HG02981 (cell line): ENCODE results near the gene APEX1.
"Not testable (repeated sequence)": the region's sequence is repeated elsewhere in the genome, so short reads cannot be mapped to it uniquely, and the experiment has no call there.

Experiments used
- ATAC-seq: cut with Tn5 transposase; IDR thresholded peaks from one replicate; pipeline ENCODE4 v1.9.1; 2021; ENCODE audit warnings: mild to moderate bottlenecking, moderate library complexity; ENCODE audit not compliant: unreplicated experiment

The APEX1 gene

GRCh38 chr14:20435582-20436362 lies 19.3 kb upstream of the APEX1 start, which contains the start of gene KLHL33:
KLHL33 (minus strand) TSS chr14:20436166; CDS start chr14:20435811, 355 bp downstream.
- no peak for ATAC-seq

- ATAC-seq, result no peak
Observed at GRCh38 chr14:20436363-20436755, 18.7 kb upstream of the APEX1 start.

- ATAC-seq, result no peak
Observed at GRCh38 chr14:20438664-20439063, 16.4 kb upstream of the APEX1 start.

- ATAC-seq, result no peak
Observed at GRCh38 chr14:20440465-20440864, 14.6 kb upstream of the APEX1 start.

GRCh38 chr14:20440882-20441281 lies 14.1 kb upstream of the APEX1 start:
- no peak for ATAC-seq

GRCh38 chr14:20441461-20441860 lies 13.6 kb upstream of the APEX1 start:
- ATAC-seq, result no peak

GRCh38 chr14:20443650-20444049 lies 11.4 kb upstream of the APEX1 start:
- ATAC-seq, result not testable (repeated sequence)

- no peak for ATAC-seq
Observed at GRCh38 chr14:20446889-20447288, 8.1 kb upstream of the APEX1 start.

GRCh38 chr14:20452831-20453230 lies 2.2 kb upstream of the APEX1 start:
- ATAC-seq, result not testable (repeated sequence)

- peak; percentile 45 for ATAC-seq
Observed at GRCh38 chr14:20455355-20456300, 602 bp downstream of the APEX1 start.

- ATAC-seq, result no peak
Observed at GRCh38 chr14:20456971-20457370, 1.9 kb downstream of the APEX1 start.

GRCh38 chr14:20458031-20458789 lies 3.2 kb downstream of the APEX1 start:
- no peak for ATAC-seq

- peak; percentile 15 for ATAC-seq
Observed at GRCh38 chr14:20460458-20461224, 5.6 kb downstream of the APEX1 start.

GRCh38 chr14:20461225-20462141 lies 6.5 kb downstream of the APEX1 start, which contains the start of gene PIP4P1:
PIP4P1 (minus strand) TSS chr14:20461434; CDS start chr14:20461325, 109 bp downstream.
- ATAC-seq, result peak; percentile 91

- ATAC-seq, result no peak
Observed at GRCh38 chr14:20468764-20469241, 13.8 kb downstream of the APEX1 start.

GRCh38 chr14:20469242-20469889 lies 14.3 kb downstream of the APEX1 start, which contains the start of gene PNP:
PNP (plus strand) TSS chr14:20469406; CDS start chr14:20469525, 119 bp downstream.
- peak; percentile 93 for ATAC-seq

- peak; percentile 30 for ATAC-seq
Observed at GRCh38 chr14:20469890-20470602, 15.0 kb downstream of the APEX1 start.

GRCh38 chr14:20470603-20470901 lies 15.5 kb downstream of the APEX1 start:
- ATAC-seq, result no peak
